NCI-H2171 (cell line): ENCODE data around the gene SETSIP.
"Not testable (repeated sequence)": the region's sequence is repeated elsewhere in the genome, so short reads cannot be mapped to it uniquely, and the experiment has no call there.

Source experiments
- DNase-seq: peaks from one replicate; lab custom pipeline; 2025; lab: John Stamatoyannopoulos, UW

The SETSIP gene

DNA sequence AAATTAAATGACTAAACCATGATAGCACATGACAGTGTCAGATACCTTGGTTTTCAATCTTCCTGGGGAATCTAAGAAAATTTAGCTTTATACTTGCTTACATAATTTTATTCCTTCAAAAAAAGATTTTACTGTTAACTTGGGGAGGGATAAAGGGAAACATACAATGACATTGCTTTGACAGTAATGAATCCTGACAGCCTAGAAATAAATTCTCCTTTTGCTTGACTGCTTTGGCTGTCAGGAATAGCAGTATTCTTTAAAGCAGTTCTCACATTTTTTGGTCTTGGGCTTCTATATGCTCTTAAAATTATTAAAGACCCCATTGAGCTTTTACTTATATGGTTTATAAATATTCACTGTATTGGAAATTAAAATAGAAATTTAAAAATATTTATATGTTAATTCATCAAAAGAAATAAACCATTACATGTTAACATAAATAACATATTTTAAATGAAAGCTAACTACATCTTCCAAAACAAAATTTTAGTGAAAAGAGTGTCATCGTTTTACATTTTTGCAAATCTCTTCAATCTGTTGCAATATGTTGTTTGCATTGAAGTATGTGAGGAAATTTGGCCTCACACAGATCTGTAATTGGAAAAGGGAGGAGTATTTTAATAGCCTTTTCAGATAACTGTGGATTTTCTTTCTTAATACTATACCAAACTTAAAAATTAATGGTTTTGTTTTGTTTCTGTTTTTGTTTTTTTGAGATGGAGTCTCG is 29.3 kb downstream of the SETSIP start:
- DNase-seq = no peak

DNA sequence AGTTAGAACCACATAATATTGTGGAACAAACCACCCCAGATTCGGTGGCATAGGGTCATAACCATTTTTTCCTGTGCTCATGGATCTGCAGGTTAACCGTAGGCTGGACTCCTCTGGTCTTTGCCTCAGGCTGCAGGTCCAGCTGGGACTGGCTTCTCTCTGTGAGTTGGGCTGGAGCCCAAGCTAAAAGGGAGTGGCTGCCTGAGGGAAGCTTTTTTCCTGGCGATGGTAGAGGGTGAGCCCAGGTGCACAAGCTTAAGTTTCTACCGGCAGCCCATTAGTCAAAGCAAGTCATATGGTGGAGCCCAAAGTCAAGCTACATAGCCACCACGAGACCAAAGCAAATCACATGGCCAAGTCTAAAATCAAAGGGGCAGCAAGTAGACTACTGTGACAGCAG is 31.6 kb downstream of the SETSIP start:
- DNase-seq = no peak

DNA sequence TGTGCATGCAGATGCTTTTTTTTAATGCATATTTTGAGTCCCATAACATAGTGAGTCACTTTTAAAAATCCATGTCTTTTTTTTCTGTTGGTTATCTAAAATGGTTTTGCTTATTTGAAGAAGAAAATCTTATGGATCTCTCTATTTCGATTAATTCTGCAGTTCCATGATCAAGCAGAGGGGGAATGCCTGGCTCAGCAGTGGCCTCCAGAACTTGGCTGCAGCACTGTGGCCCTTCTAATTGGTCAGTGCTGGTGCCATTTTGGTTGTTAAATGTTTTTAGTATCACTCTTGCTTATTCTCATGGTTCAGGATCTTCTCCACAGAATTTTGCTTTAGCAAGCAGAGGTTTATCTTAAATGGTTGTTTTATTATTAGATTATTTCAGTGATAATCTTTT is 34.2 kb downstream of the SETSIP start:
- DNase-seq = no peak

DNA sequence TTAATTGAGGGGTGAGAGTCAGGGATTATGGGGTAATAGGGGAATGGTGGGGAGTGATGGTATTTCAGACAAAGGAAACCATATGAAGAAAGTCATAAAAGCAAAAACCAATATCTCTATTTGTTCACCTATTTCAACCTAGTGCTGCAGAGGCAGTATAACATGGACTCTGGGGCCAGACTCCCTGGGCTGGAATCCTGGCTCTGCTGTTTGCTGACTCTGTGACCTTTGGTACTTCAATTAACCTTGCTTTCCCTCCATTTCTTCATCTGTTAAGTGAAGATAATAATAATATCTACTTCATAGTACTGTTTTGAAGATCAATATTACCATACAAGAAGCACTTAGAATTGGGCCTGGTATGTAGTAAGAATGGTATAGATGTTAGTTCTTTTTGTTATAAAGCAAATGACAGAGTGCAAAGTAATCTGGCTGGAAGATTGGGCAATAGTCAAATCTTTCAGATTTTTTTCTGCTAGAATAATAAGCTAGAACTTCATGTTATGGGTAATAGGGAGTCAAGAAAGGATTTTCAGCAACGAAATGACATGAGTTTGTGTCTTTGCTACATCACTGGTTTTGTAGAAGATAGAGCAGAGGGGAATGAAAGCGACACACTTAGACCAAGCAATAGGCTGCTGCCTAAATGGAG is 36.4 kb downstream of the SETSIP start:
- DNase-seq = no peak

DNA sequence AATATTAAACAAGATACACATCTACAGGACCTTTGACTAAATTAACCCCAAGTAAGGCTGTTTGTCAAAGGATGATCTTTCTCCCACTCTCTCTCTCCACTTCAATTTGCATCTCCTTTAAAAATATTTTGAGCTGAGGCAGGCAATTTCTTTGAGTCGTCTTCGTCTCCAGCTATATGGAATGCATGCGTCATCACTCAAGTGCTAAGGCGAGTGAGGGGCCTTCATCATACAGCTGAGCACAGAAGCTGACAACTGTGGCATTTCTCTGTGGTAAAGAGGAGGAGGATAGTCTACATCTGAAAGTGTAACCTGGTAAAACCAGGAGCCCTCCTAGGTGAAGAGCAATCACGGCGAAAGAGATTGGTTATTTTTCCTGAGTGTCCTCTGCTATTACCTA is 37.8 kb downstream of the SETSIP start:
- DNase-seq = no peak

DNA sequence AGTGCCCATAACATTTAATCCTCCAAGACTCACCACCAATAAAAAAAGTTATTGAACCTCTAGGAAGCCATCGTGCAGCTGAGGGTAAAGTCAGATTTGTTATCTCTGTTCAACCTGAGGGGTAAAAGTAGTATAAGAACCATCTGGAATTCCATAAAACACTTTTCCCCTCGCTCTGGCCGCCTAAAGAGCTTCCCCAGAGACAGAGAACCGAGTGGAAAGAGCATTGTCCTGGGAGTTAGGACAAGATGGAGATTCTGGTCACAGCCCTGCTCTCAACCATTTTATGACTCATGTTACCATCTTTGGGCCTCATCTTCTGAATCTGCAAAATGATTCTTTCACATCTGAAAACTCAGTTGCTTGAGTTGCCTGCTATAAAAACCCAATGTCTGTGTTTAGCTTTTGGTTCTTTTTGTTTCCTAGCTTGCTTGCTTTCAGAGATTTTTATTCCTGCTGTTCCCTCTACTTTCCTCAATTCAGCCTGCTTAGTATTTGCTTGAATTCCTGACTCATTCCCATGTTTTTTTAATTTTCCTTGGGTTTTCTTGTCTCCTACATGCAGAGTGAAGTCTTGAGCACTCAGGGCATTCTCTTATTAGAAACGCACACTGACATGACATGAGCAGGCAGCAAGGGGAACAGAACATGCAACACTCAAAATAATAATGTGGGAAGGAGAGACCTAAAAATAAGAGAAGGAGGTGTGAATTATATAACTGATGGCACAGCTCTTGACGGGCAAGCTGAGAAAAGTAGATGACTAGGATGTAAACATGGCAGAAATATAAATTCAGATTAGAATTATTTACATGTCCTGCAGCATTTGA is 43.7 kb downstream of the SETSIP start:
- DNase-seq = no peak

DNA sequence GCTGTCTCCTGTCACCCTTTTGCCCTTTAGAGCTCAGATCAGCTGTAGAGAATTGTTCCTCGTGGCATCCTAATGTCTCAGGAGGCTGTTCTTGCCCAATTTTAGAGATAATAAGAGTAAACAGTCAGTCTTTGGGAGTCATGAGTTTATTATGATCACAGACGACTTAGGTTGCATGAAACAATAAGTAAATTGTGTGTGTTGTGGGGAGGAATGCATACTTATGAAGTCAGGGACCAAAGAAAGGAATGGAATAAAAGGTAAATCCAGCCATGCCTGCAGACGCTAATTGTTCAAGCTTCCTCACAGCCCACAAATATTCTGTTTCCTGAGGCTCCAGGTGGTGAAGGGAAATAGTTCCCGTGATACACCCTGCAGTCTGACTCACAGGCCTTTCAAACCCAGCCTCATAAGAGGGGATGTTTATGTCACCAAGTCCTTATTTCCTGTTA is 44.5 kb downstream of the SETSIP start:
- DNase-seq = no peak

DNA sequence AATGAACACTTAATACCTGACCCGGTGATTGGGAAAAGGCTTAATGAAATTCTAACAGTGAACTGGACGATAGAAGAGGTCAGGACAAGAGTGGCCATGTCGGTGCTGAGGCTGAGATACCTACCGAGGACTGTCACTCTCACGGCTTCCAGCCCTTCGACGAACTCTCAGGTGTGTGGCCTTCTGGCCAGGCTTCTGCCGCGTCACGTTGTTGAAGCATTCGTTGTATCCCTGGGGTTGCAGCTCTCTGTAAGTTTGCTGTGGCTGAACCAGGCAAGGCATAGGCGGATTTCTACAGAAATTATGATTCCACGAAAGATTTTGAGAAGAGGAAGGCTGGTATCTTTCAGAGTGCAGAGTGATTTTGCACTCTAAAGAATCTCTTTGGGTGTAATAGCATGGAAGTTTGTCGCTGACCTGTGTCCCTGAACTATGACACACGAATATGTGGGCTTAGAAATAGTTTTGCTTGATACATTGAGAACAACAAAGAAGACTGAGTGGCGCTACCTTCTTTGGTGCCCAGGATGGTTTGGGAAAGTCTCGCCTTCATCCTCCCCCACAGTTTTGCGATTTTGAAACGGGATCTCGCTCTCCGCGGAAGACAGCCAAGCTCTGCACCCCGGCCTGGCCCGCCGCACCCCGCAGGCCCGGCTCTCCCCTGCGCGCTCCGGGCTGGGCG is 45.8 kb downstream of the SETSIP start:
- DNase-seq = no peak

DNA sequence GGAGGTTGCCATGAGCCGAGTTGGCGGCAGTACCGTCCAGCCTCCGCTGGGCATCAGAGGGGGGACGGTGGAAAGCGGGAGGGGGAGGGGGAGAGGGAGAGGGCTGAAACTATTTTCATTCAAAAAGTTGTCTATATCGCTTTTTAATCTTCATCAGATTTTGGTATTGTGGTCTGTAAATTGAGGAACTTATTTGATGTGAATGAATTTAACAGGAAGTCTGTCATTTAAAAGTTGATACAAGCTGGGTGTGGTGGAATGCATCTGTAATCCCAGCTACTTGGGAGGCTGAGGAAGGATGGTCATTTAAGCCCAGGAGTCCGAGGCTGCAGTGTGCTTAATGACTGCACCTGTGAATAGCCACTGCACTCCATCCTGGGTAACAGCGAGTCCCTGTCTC is 48.4 kb downstream of the SETSIP start:
- DNase-seq = no peak

DNA sequence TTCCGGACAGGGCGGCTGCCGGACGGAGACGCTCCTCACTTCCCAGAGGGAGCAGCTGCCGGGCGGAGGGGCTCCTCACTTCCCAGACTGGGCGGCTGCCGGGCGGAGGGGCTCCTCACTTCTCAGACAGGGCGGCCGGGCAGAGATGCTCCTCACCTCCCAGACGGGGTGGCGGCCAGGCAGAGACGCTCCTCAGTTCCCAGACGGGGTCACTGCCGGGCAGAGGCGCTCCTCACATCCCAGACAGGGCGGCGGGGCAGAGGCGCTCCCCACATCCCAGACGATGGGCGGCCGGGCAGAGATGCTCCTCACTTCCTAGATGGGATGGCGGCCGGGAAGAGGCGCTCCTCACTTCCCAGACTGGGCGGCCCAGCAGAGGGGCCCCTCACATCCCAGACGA is 49.2 kb downstream of the SETSIP start:
- not testable (repeated sequence) for DNase-seq
